ENCODE results near the gene DNAH3.
"Not testable (repeated sequence)": the region's sequence is repeated elsewhere in the genome, so short reads cannot be mapped to it uniquely, and the experiment has no call there.

The DNAH3 gene

GRCh38 chr16:20942256-20942655 is 208.4 kb downstream of the DNAH3 start:
- no peak for DNase-seq (ENCODE audit: low read depth)

- DNase-seq (ENCODE audit: low read depth) = no peak
Measured at GRCh38 chr16:20941636-20941926, 209.1 kb downstream of the DNAH3 start.

- no peak for DNase-seq (ENCODE audit: low read depth)
Measured at GRCh38 chr16:20940871-20941635, 209.6 kb downstream of the DNAH3 start.

GRCh38 chr16:20939611-20940010 is 211.0 kb downstream of the DNAH3 start:
- DNase-seq (ENCODE audit: low read depth) = no peak

- no peak for DNase-seq (ENCODE audit: low read depth)
Measured at GRCh38 chr16:20938426-20938825, 212.2 kb downstream of the DNAH3 start.

GRCh38 chr16:20937736-20938135 is 212.9 kb downstream of the DNAH3 start:
- DNase-seq (ENCODE audit: low read depth) = no peak

GRCh38 chr16:20933589-20933988 is 217.1 kb downstream of the DNAH3 start:
- no peak for DNase-seq (ENCODE audit: low read depth)

- DNase-seq (ENCODE audit: low read depth) = no peak
Measured at GRCh38 chr16:20931066-20931600, 219.5 kb downstream of the DNAH3 start.

- DNase-seq (ENCODE audit: low read depth) = no peak
Measured at GRCh38 chr16:20930365-20930690, 220.3 kb downstream of the DNAH3 start.

GRCh38 chr16:20929676-20930364 is 220.8 kb downstream of the DNAH3 start:
- DNase-seq (ENCODE audit: low read depth) = not testable (repeated sequence)

GRCh38 chr16:20928774-20929411 is 221.8 kb downstream of the DNAH3 start:
- DNase-seq (ENCODE audit: low read depth) = no peak

GRCh38 chr16:20925751-20926150 is 224.9 kb downstream of the DNAH3 start:
- DNase-seq (ENCODE audit: low read depth) = no peak

- no peak for DNase-seq (ENCODE audit: low read depth)
Measured at GRCh38 chr16:20923876-20924275, 226.8 kb downstream of the DNAH3 start.

- no peak for DNase-seq (ENCODE audit: low read depth)
Measured at GRCh38 chr16:20920799-20921198, 229.8 kb downstream of the DNAH3 start.

GRCh38 chr16:20920091-20920490 is 230.6 kb downstream of the DNAH3 start:
- no peak for DNase-seq (ENCODE audit: low read depth)

GRCh38 chr16:20918486-20919239 is 232.0 kb downstream of the DNAH3 start:
- DNase-seq (ENCODE audit: low read depth) = no peak

GRCh38 chr16:20916942-20917341 is 233.7 kb downstream of the DNAH3 start:
- no peak for DNase-seq (ENCODE audit: low read depth)

GRCh38 chr16:20916289-20916688 is 234.4 kb downstream of the DNAH3 start:
- DNase-seq (ENCODE audit: low read depth) = no peak

- DNase-seq (ENCODE audit: low read depth) = no peak
Measured at GRCh38 chr16:20911361-20911760, 239.3 kb downstream of the DNAH3 start.

GRCh38 chr16:20910781-20911321 is 239.8 kb downstream of the DNAH3 start:
- DNase-seq (ENCODE audit: low read depth) = no peak

- DNase-seq (ENCODE audit: low read depth) = no peak
Measured at GRCh38 chr16:20906341-20907255, 244.0 kb downstream of the DNAH3 start.
